ENCODE results near the gene CD164. TPM values are rescaled to one million over a fixed set of nuclear protein-coding genes. Genes with fewer than 3 reads are reported as not detected.

The CD164 gene
- total and polyA plus RNA-seq, 9 donors, result 129 to 215 (median 173) TPM

DNA sequence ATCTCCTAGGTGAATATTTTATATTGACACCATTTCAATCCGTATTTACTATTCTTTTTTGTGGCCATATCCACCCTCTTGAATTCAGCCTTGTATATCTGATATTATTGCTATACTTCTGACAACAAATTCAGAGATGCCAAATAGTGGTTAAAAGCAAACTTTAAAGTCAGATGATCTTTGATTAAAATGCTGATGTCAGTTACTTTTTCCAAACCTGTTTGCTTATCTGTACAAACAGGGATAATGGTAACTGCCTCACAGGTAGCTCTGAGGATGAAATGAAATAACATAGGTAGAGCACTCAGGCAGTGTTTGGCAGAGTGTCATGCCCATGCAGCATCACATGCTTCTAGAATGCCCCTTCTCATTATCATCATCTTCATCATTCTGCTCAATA lies 38.9 kb upstream of the CD164 start:
- Histone ChIP-seq H3K36me3 (no peaks in the 10 kb centered on the region), H3K27ac (no peak overlapping the region), H3K27me3 (no peaks in the 10 kb centered on the region), H3K4me1 (ENCODE audit: insufficient read depth) (no peaks in the 10 kb centered on the region), H3K9me3 (no peaks in the 10 kb centered on the region), H3K4me3 (no peak overlapping the region)
- DNase-seq, result no peak
- TF ChIP-seq, protein P1, sequence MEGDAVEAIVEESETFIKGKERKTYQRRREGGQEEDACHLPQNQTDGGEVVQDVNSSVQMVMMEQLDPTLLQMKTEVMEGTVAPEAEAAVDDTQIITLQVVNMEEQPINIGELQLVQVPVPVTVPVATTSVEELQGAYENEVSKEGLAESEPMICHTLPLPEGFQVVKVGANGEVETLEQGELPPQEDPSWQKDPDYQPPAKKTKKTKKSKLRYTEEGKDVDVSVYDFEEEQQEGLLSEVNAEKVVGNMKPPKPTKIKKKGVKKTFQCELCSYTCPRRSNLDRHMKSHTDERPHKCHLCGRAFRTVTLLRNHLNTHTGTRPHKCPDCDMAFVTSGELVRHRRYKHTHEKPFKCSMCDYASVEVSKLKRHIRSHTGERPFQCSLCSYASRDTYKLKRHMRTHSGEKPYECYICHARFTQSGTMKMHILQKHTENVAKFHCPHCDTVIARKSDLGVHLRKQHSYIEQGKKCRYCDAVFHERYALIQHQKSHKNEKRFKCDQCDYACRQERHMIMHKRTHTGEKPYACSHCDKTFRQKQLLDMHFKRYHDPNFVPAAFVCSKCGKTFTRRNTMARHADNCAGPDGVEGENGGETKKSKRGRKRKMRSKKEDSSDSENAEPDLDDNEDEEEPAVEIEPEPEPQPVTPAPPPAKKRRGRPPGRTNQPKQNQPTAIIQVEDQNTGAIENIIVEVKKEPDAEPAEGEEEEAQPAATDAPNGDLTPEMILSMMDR (IDR thresholded peaks at IDR 0.05), result no peak
- no peak for TF ChIP-seq POLR2A (IDR thresholded peaks at IDR 0.05)
- TF ChIP-seq EP300 (IDR thresholded peaks at IDR 0.05), result no peak
- 82 to 90% (median 88%) methylated on average over 1 of the region's 1 CpG for WGBS, 3 donors
- intact Hi-C loops (cut with DNase I), result no loop called here

DNA sequence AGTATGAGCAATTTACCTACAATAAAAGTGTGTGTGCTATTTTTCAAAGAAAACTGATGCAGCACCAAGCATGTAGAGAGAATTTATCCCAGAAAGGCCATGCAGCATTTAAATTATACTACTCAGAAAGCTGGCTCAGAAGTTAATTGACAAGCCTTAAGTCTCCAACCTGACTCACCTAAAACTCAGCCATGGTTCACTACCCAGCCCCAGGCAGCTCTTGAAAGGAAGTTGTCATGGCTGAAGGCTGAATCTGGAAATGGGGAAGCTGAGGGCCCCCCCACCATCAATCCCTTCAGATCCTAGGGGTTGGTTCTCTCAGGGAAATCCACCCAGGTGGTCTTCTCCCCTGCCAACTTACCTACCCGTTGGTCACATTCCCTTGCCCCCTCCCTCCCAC lies 38.5 kb upstream of the CD164 start:
- intact Hi-C loops (cut with DNase I), result no loop called here
- WGBS, 3 donors, result 45 to 61% (median 52%) methylated on average over 1 of the region's 1 CpG
- TF ChIP-seq POLR2A (IDR thresholded peaks at IDR 0.05), result no peak

DNA sequence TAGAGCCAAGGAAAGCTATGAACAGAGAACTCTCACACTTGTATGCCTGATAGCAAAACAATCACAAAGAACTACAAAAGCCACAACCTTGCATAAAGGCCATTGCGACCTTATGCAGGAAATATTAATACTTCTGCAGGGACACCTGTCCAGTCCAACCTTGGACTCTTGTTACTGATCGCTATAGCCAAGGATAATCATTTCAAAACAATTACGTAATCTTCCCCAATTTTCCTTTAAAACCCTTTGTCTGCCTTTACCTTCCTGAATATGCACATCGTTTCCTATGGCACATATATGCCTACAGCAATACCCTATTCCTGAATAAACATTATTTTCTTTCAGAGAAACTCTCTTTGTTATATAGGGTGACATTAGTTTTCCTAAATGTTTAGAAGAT lies 35.4 kb upstream of the CD164 start:
- H3K9me3 ChIP-seq, result no peaks in the 10 kb centered on the region
- 74 to 85% (median 77%) methylated on average over 4 of the region's 4 CpGs for WGBS, 3 donors
- H3K27ac ChIP-seq, result no peak overlapping the region
- no peak overlapping the region for H3K4me3 ChIP-seq
- no peaks in the 10 kb centered on the region for H3K36me3 ChIP-seq
- H3K4me1 ChIP-seq (ENCODE audit: insufficient read depth), result no peaks in the 10 kb centered on the region
- DNase-seq, result no peak
- intact Hi-C loops (cut with DNase I), result no loop called here
- TF ChIP-seq EP300 (IDR thresholded peaks at IDR 0.05), result no peak
- TF ChIP-seq POLR2A (IDR thresholded peaks at IDR 0.05), result no peak
- TF ChIP-seq, protein P1 (IDR thresholded peaks at IDR 0.05), result no peak
- no peaks in the 10 kb centered on the region for H3K27me3 ChIP-seq

More for the DNA sequence above, 38.5 kb upstream of the CD164 start:
- H3K27ac ChIP-seq, result no peak overlapping the region
- no peaks in the 10 kb centered on the region for H3K36me3 ChIP-seq
- no peak for DNase-seq
- no peaks in the 10 kb centered on the region for H3K4me1 ChIP-seq (ENCODE audit: insufficient read depth)
- H3K27me3 ChIP-seq, result no peaks in the 10 kb centered on the region
- no peak overlapping the region for H3K4me3 ChIP-seq
- H3K9me3 ChIP-seq, result no peaks in the 10 kb centered on the region

DNA sequence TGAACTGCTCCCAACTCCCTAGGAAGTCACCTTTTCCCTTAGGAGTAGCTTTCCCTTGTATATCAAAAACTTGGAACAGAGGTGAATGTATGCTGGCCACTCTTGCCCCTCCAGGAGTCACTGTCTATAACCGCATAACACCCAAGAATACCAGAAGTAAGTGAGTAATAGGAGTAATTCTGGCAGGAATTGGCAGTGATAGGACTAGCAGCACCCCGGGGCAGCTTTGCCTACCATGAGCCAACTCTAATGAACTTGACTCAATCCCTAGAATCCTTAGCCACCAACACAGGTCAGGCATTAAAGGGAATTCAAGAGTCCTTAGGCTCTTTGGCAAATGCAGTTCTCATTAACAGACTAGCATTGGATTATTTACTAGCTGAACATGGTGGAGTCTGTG lies 28.8 kb upstream of the CD164 start:
- 81 to 96% (median 94%) methylated on average over 2 of the region's 2 CpGs for WGBS, 3 donors
- Histone ChIP-seq H3K9me3 (no peaks in the 10 kb centered on the region), H3K27ac (no peak overlapping the region), H3K4me1 (ENCODE audit: insufficient read depth) (no peaks in the 10 kb centered on the region), H3K4me3 (no peak overlapping the region), H3K36me3 (no peaks in the 10 kb centered on the region), H3K27me3 (no peaks in the 10 kb centered on the region)
- no peak for DNase-seq
- TF ChIP-seq, protein P1 (IDR thresholded peaks at IDR 0.05), result no peak
- TF ChIP-seq EP300 (IDR thresholded peaks at IDR 0.05) (no peak), POLR2A (IDR thresholded peaks at IDR 0.05) (no peak)
- intact Hi-C loops (cut with DNase I), result loop anchor here in 1 of 4 donors (5.0 kb wide), 1 partner anchor 69 kb away; no protein-coding TSS in a partner anchor

DNA sequence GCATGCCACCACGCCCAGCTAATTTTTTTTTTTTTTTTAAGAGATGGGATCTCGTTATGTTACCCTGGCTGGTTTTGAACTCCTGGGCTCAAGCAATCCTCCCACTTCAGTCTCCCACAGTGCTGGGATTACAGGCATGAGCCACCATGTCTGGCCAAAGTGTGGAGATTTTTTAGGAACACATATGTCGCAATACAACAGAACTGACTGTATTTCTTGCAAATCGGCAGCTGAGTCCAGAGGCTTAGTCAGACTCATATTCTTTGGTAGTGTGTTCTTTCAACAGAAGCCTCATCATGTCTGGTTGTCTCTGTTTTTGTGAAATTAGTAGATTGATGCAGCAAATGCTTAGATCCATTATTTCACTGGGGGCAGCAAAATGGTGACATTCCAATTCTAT lies 23.9 kb upstream of the CD164 start:
- 80 to 87% (median 85%) methylated on average over 4 of the region's 4 CpGs for WGBS, 3 donors
- intact Hi-C loops (cut with DNase I), result no loop called here
- H3K4me3 ChIP-seq, result no peak overlapping the region

More for the DNA sequence above, 23.9 kb upstream of the CD164 start:
- DNase-seq, result no peak
- Histone ChIP-seq H3K27ac (no peak overlapping the region), H3K9me3 (no peaks in the 10 kb centered on the region), H3K36me3 (no peaks in the 10 kb centered on the region), H3K4me1 (ENCODE audit: insufficient read depth) (no peaks in the 10 kb centered on the region), H3K27me3 (no peaks in the 10 kb centered on the region)
- TF ChIP-seq, protein P1 (IDR thresholded peaks at IDR 0.05), result no peak
- TF ChIP-seq POLR2A (IDR thresholded peaks at IDR 0.05) (no peak), EP300 (IDR thresholded peaks at IDR 0.05) (no peak)
